Measurements from ENCODE around the gene HES1.

DNA sequence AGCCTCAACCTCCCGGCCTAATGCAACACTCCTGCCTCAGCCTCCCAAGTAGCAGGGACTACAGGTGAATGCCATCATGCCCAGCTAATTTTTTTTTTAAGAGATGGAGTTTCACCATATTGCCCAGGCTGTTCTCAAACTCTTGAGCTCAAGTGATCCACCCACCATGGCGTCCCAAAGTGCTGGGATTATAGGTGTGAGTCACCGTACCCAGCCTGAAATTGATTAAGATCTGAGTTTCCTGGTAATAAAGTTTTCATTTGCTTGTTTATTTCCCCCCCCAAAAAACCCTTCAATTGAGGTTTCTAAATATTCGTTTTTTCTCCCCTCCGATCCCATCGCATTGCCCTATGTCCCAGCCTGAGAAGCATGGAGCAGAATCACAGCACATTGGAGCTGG is 39.0 kb downstream of the HES1 start:
- TF ChIP-seq, protein P1, sequence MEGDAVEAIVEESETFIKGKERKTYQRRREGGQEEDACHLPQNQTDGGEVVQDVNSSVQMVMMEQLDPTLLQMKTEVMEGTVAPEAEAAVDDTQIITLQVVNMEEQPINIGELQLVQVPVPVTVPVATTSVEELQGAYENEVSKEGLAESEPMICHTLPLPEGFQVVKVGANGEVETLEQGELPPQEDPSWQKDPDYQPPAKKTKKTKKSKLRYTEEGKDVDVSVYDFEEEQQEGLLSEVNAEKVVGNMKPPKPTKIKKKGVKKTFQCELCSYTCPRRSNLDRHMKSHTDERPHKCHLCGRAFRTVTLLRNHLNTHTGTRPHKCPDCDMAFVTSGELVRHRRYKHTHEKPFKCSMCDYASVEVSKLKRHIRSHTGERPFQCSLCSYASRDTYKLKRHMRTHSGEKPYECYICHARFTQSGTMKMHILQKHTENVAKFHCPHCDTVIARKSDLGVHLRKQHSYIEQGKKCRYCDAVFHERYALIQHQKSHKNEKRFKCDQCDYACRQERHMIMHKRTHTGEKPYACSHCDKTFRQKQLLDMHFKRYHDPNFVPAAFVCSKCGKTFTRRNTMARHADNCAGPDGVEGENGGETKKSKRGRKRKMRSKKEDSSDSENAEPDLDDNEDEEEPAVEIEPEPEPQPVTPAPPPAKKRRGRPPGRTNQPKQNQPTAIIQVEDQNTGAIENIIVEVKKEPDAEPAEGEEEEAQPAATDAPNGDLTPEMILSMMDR (IDR thresholded peaks at IDR 0.05) = no peak
- no peak for TF ChIP-seq POLR2A (IDR thresholded peaks at IDR 0.05)

Data from tibial nerve (tissue), 3 donors.